GM19239 (cell line): ENCODE data around the gene SHC3.

Experiments
- DNase-seq: peaks from one replicate; pipeline ENCODE4 v3.0.0; 2011; ENCODE audit warnings: low spot score; ENCODE audit not compliant: insufficient read length
- FAIRE-seq: peaks from 2 replicates; lab custom pipeline; 2011; peaks lifted over from hg19 to GRCh38; lab: Jason Lieb, UNC

Gene SHC3

DNA sequence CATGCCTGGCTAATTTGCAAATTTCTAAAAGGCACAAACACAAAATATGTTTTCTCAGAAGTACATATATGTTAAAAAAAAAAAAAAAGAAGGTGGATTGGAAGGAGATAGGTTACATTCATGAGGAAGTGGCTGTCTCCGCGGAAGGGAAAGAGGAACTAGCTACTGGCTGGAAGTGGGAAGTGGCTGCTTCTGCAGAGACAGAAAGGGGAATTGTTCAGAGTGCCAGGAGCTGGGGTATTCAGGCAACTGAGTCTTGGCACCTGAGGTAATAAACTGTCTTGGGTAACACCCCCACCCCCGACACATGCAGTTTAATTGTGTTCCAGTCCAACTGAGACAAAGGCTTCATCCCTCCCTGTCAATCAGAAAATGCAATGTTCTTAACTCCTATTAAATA is 141.7 kb downstream of the SHC3 start:
- DNase-seq = no peak
- FAIRE-seq = no peak

DNA sequence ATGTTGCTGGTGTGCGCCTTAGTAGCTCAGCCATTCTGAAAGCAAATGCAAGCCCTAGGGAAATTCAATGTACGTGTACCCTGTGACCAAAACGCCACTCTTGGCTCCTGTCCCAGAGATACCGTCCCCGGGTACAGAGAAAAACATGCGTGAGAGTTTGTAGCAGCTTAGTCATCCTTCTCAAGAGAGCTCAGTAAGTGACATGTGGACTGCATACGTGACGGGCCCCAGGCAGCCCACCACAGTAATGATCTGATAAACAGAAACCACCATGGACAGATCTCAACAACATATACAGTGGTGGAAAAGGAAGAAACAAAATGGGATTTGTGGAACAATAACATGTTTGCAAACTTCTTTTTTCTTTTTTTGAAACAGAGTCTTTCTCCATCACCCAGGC is 142.2 kb downstream of the SHC3 start:
- no peak for DNase-seq
- FAIRE-seq = no peak

DNA sequence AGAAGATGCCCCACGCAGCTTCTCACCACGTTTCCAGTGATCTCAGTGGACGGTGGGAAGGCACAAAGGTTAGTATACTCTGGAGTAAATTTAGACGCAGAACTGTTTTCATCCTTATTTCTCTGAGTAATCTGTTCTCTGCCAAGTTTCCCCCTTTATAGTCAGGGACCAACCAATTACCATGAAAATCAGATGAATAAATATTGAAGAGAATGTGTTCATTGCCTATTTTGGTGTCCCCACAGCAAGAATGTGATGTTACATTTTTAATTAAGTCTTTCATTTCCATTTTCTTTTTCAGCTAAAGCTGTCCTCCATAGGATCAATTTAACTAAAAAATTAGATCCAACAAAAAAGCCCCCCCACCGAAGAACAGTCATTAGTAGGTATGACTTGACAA is 146.0 kb downstream of the SHC3 start:
- FAIRE-seq (no peak), DNase-seq (no peak)

DNA sequence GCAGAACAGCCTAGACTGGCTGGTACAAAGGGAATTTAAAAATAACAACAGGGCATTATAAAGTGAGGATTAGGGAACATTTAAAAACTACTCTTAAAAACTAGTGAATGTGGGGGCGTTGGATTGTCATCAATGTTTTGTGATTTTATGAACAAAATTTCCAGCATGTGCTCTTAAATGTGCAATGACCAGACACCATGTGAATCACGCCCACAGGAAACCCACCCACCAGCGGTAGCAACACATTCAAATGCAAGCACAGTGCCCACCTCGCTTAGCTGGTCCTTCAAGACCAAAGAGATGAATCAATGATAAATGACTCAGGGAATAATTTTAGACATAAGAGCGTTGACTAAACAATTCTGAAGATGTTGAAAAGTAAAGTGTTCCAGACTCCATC is 146.4 kb downstream of the SHC3 start:
- no peak for DNase-seq
- FAIRE-seq = no peak

DNA sequence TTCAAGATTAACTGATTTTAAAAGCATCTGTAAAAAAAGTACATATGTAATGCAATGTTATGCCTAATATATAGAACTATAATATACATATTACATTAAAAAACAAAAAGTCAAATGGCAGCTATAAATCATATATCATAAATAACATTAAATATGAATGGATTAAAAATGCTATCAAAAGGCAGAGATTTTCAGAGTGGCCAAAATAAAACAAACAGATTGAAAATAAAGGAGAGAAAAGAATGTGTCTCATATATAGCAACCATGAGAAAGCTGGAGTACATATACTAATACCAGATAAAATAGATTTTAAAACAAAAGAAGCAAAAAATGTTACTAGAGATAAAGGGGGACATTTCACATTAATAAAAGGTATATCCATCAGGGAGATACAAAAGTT is 148.8 kb downstream of the SHC3 start:
- DNase-seq = no peak
- no peak for FAIRE-seq

DNA sequence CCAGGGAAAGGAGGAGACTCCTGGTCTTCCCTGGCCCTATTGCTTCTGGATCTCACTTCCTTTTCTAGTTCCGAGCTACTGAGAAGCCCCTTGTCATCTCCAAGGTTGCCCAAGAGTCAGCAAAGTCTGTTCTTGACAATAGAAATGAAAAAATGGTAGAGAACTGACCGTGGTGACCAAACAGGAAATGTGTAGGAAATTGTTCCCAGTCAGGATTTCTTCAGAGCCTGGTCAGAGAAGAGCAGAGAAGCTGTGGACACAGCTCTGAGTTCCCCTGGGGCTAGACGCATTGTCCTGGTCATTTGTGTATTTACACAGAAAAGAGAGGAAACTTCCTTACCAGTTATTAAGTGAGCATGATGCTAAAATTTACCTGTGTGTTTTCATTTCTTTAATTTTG is 151.7 kb downstream of the SHC3 start:
- FAIRE-seq (no peak), DNase-seq (no peak)

DNA sequence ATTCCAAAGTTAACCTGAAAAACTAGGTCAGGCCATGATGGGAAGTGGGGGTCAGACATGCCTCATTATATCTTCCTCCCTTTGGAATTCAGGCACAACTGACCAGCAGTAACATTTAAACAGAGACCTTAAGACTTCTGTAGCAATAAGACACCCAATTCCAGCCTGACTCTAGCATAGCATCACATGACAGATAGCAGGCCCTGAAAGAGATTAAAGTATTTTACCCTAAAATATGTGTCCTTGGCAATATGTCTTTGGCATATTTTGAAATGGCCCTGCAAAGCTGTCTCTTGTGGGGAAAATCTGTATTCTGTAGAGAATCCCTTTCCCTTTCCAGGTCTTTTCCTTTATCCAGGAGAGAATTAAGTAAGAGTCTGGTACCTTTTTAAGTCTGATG is 153.1 kb downstream of the SHC3 start:
- FAIRE-seq = no peak
- no peak for DNase-seq

DNA sequence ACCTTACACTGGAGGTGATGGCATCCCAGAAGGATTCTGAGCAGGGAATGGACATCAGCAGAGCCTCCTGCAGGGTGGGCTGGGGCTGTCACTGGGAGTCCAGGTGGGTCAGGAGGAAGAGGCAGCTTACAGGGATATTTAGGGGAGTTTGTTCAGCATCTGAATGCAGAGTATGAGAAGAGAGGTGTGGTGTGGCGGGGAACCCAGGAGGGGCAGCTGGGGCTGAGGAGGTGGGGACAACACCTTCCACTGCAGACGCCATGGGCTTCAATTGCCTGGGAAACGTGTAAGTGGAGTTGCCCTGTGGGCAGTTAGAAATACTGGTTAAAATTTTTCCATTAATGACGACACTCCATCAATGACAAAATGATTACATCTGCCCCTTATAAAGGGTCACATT is 153.9 kb downstream of the SHC3 start:
- DNase-seq (no peak), FAIRE-seq (no peak)

DNA sequence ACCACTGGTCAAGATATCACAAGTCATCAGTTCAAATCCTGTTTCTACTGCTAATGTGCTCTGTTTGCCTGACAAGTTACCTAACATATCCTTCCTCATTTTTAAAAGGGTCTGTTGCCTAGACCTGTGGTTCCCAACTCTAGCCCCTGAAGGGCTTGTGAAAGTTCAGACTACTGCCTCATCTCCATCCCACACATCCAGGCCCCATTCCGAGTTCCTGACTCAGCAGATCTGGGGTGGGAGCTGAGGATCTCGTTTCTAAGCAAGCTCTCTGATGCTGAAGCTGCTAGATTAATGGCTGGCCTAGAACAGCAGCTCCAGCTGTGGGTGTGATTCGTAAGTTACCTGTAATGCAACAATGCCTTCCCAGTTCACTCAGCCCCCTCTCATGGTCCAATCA is 154.9 kb downstream of the SHC3 start:
- DNase-seq = no peak
- no peak for FAIRE-seq

DNA sequence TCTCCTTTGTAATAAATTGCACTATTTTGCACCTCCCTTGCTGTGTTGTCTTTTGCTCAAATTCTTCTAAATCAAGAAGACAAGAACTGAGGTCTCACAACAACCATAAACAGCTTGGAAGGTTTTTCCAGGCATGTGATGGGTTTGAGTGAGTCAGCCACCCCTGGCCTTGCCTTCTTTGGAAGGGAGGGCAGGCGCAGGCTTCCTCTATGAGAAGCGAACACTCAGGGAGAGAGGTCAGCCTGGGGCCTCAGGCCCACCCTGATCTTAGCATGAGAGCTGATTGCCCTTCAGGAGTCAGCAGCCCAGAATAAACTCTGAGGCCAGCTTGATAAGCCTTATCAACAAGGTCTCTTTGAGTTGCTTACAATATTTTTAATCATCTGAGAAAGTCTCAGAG is 155.7 kb downstream of the SHC3 start:
- no peak for FAIRE-seq
- no peak for DNase-seq

DNA sequence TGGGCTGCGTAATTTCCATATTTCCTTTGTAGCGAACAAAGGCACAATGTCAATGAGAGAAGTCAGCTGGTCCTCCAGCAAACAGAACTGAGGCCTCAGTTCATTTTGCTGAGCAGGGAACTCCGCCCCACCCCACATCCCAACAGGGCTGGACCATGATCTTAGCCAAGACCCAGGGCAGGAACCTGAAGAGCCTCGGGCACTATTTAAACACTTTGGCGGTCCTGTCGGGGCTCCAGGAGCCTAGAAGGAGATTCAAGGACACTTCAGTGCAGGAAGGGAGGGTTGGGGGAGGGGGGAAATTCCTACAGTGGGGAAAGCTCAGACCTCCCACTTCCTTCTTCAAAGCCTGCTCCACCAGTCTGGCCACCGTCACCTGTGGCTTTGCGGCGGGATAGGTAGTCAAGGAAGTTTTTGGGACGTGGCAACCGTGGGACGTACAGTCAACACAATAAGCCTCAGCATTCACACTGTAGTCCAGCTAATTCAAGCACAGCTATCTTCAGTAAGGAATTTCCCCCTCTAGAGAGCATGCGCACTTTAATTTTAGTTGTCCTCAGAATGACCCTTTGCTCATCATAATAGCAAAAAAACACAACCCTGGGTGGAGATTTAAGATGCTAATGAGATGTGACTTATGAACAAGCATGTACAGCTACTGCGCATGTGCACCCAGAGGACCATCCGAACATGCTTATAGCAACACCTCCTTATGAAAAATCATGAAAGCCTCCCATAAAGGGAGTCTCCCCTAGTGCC is 156.4 kb downstream of the SHC3 start:
- no peak for FAIRE-seq
- DNase-seq = no peak

DNA sequence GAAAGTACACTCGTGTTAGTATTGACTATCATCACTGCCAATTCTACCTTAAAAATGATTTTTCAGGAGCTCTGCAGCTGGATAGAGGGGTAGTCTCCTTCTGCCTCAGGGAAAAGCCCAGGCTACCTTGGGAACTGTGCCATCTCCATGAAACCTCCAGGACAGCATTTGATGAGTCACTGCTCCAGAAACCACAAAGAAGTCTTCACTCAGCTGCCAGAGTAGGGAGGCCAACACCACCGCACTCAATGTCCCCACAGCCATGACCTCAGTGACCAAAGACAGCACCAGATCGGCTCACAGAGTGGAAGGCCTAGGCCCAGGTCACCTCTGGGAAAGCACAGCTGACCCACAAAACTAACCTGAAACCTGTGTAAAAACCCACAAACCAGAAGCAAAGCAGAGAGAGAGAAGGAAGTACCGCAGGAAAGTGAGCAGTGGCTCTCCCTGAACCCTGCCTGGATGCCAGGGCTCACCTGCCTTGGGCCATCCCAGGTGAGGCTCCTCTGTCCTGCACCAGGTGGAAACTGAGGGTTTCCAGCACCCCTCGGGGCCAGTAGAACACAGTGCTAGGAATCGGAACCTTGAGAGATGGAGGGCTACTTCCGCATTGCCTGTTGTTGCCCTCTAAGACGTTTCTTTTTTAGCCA is 157.3 kb downstream of the SHC3 start:
- DNase-seq (no peak), FAIRE-seq (no peak)

DNA sequence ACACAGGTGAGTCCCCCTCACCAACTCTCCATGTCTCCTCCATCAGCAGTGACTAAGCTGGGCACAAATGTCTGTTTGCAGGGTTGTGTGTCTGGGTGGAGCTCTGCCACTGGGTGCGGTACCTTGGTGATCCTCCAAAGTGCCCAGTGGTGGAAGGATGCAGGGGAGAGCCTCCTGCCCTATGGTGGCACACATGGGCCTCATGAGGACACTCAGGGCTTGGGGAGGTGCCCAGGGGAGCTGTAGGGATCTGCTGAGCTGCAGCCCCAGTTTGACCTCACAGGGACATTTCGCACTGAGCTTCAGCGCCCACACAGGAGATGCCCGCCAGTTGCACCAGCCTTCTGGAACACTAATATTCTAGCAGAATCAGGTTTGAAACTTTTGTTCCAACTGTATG is 157.9 kb downstream of the SHC3 start:
- DNase-seq (no peak), FAIRE-seq (no peak)

DNA sequence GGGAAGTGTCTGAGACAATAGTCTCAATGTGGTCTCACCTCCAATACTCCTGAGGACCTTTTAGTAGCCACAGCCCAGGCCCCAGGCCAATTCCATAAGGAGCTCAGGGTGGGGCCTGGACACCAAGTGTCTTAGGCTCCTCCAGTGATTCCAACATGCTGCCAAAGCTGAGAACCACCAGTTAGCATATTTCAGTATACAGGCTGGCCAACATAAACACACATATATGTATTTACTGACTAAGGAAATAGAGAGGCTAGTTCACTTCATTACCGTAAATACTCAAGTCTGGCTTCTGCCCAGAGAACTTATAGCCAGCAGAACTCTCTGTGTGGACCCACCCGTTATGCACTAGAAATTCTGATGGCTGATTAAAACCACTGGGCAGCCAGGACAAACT is 163.3 kb downstream of the SHC3 start:
- no peak for FAIRE-seq
- no peak for DNase-seq

DNA sequence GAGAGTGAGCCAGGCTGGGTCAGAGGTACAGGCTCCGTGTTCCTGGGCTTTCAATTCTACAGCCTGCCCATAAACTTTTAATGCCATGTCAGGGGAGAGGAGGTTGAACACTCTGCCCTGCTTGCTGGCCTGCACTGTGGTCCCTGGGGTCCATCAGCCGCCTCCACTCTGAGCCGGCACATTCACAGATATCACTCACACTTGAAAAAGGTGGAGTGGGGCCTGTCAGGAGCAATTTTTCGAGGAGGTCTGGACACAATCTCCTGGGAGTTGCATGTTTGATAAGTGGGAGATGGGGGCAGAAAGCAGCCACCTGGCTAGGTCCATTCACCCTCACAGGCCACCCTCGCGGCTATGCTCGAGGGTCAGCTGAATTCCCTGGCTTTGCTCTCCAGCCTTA is 164.5 kb downstream of the SHC3 start:
- DNase-seq = no peak
- no peak for FAIRE-seq

DNA sequence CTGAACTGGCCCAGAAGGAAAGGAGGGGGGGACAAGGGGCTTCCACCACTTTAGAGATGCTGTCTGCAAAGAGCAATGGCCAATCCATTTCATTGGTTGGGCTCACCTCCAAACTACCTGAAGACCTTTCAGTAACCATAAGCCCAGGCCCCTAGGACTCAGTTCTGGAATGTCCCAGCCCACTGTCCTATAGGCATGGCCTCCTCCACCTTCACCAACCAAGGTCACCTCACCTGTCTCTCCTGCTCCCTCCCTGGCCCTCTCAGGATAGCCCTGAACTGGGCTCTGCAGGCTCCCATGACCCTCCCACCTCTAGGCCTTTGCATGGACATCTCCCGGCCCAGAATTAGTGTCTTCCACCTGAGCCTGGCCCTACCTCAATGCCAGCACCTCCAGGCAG is 165.0 kb downstream of the SHC3 start:
- no peak for FAIRE-seq
- no peak for DNase-seq

DNA sequence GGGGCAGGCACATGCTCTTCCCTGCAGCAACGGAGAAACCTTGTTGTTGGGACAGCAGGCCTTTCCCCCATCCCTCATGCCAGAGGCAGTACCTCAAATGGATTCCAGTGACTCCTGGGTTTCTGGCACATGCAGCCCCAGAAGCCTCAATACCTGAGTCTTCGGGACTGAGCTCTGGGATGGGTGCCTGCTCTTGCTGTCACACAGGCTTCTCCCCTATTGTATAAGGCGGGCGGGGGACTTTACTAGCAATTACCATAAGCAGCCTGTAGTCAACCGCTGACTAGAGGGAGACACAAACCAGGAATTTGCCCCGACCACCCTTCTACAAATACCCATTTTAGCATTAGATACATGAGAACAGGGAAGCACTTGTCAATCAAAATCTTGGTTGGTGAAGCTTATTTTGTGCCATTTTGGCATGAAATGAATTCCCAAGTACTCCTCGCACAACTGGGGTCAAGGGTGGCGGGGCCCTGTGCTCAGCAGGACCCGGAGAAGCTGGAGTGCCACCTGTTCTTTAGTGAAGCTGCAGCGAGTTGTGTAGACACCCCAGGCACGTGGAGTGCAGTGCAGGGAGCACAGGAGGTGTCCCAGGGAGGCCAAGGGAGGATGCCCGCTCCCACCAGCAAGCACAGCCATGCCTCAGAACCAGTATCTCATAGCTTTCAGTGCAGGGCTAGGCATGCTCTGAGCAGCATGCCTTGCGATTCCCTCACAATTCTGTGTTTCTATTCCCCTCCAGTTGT is 166.2 kb downstream of the SHC3 start:
- FAIRE-seq (no peak), DNase-seq (no peak)

DNA sequence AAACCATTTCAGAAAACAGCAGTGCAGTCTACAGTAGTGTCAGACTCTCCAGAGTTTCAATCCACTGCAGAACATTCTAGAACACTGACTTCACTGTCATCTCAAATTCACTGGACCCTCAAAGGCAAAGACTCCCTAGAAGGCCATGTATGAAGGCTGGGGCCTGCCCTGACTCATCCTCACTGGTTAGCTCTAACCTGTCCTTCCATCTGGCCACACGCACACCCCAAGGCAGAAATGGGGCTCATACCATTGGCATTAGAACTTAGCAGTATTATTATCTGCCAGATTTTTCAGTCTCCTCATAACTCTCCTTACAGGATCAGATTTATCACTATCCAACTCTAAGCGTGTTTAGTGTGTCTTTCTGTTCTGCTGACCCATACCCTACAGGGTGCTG is 166.9 kb downstream of the SHC3 start:
- FAIRE-seq = no peak
- no peak for DNase-seq

DNA sequence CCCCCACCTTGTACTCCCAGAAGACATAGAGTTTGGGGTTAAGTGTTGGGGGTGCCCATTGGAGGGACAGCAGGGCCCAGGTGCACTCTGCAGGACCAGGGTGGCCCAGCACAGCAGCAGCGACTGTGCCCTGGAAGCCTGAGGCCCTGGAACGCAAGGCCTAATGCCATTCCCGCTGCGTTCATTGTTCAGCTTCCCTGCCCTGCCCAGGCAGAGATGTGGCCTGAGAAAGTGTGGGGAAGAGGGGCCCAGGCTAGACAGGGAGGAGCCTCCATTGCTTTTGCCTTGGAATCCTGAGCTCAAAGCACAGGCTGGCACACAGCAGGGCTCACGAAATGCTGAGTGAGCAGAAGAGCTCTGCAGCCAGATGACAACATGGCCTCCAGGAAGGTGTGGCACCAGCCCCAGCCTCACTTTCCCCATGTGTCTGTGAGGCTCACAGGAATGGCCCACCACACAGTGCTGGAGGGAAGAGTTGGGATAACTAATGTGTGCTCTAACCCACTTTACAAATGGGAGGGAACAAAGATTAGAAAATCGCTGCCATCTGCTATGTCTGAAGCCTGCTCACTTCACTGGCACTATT is 168.0 kb downstream of the SHC3 start:
- no peak for FAIRE-seq
- DNase-seq = no peak

DNA sequence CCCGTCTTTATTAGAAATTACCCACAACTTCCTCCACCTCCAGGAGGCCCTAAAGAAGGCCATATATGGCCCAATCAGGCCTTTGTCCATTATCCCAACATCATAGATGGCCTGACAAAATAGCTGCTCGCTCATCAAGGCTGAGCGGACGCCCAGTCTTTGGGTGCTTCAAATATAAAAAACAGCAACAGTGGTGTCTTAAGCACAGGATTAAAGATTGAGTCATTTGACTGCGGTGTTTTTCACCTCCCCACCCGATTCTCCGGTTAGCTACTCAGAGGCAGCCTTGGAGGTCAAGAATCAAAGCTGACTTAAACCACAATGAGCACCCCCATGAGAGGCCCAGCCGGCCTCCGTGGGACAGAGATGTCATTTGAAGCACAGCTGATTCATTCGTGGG is 168.6 kb downstream of the SHC3 start:
- FAIRE-seq (no peak), DNase-seq (no peak)

DNA sequence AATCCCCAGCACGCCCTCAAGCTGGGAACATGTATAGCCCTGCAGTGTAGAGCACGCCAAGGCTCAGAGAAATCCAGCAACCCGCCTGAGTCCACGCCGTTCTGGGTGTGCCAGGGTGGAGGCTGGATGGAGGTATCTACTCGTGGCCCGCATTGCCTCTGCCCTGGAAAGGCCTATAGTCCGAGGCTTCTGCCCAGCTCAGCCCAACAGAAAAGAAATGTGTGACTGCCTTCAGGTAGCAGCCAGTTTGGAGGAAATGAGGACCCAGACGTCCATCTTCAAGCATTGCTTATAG is 169.1 kb downstream of the SHC3 start:
- FAIRE-seq (no peak), DNase-seq (no peak)
